GM12873 (cell line): ENCODE results near the gene CKLF.

Experiments
- TF ChIP-seq, protein P1 (sequence below): IDR thresholded peaks from 2 replicates; pipeline ENCODE4 v1.5.1; 2012; ENCODE audit warnings: low read depth, mild to moderate bottlenecking, moderate library complexity, low read length, control low read depth; ENCODE audit not compliant: insufficient read depth; ENCODE audit errors: missing control alignments

The CKLF gene

DNA sequence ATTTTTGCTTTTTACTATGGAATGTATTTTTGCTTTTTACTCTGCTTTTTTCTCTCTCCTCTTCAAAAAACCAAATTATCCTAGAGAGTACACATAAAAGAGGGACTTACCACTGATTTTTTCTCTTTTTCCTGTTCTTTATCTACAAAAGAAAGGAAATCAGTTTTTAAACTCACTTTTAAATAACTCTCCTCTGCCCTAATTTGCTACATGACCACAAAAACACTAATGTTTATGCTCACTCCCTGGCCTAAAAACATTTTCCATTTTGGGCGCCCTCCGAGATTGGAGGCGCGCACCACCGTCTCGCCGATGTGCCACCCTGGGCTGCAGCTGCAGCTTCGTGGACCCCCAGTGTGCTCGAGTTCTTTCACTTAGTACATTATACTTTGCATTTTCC is 3.5 kb upstream of the CKLF start:
- TF ChIP-seq, protein P1, sequence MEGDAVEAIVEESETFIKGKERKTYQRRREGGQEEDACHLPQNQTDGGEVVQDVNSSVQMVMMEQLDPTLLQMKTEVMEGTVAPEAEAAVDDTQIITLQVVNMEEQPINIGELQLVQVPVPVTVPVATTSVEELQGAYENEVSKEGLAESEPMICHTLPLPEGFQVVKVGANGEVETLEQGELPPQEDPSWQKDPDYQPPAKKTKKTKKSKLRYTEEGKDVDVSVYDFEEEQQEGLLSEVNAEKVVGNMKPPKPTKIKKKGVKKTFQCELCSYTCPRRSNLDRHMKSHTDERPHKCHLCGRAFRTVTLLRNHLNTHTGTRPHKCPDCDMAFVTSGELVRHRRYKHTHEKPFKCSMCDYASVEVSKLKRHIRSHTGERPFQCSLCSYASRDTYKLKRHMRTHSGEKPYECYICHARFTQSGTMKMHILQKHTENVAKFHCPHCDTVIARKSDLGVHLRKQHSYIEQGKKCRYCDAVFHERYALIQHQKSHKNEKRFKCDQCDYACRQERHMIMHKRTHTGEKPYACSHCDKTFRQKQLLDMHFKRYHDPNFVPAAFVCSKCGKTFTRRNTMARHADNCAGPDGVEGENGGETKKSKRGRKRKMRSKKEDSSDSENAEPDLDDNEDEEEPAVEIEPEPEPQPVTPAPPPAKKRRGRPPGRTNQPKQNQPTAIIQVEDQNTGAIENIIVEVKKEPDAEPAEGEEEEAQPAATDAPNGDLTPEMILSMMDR = no peak

DNA sequence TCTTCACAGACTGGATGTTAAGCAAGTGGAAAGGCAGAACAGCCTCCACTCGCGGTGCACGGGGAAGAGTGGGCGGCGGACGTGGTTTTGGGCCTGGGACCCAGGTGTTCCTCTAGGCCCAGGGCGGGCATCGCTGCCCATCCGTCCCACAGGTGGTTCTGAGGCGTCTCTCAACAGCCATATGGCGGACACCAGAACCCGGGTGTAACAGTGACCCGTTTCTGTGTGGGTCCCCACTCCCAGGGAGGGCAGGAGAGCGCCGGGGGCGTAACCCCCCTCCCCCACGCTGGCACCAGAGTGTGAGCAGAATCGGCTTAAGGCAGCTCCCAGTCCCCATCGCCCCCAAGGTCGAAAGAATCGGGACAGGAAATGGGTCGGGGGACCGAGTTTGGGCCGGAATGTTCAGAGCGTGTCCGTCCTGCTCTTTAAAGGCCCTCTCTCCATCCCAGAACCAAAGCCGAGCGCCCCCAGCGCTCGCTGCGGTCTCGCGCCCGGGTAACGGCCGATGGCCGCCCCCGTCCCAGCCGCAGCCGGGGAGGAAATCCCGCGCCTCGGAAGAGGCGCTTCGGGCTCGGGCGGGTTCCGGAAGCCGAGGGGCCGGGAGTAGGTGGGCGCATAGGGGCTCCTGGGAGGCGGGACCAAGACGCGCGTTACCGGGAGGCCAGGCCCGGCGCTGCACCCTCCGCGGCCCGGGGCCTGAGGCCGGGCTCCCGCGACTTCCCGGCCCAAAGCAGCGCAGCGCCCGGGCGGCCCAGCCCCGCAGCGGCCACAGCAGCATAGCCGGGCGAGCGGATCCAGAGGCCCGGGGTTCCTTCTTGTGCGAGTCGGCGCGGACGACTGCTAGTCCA is 2.9 kb upstream of the CKLF start, which contains the start of gene TK2:
TK2 (minus strand) TSS at position 839 of the 848 bp plus-strand sequence; CDS start at position 778, 61 bp downstream.
- TF ChIP-seq, protein P1 = peak; percentile 31

DNA sequence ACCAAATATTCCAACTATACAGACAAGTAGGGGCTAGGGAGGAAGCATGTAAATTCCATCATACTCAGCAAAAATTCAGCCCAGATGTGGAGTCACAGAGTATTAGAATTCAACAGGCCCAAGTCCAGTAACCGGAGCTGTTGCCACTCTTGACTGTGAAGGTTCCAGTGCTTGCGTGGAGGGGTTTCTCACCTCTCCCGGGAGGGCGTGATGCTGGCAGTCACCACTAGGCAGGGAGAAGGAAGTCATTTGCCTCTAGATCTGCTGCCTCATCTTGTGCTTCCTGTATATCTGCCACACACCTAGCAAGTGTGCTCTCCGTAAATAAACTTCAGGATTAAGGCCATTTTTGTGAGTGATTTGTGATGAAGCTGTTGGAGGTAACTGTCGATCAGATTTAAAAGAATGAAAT is 1.0 kb upstream of the CKLF start:
- TF ChIP-seq, protein P1 = peak; percentile 61

DNA sequence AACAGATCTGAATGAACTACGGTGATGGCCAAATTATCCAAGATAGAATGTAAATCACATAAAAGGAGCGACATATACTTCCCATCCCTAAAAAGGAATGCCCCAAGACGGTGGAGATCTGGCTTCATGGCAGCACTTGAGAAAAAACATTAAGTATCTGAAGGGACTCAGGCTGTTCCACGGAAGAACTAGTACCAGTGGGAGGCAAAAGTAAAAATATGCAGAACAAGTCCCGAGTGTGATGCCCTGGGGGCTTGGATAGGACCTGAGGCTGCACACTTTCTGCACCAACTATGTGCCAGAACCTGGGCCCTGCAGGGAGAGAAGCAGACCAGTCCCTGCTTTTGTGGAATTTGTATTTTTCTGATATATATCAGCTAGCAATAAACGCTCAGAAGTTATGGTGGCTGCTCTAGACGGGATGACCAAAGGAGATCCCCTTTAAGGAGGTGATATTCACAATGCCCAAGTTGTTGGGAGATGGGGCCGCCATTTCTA is 539 bp upstream of the CKLF start:
- TF ChIP-seq, protein P1 = no peak

DNA sequence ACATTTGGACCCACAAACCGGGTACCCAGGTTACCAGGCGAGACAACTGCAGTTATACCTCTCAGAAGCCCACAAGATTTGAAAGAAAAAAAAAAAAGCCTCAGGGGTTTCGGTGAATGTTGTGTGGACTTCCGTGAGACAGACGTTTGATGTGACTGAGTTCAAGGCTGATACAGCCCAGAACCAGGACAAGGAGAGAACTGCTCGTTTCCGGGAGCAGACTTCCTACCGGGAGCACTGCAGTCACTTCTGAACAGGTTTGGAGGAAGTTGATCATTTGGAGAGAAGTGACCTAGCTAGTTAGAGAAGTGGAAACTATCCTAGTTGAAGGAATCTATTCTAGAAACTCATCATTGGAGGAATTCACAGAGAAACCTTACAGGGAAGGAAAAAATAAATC is 847 bp downstream of the CKLF start:
- TF ChIP-seq, protein P1 = no peak

DNA sequence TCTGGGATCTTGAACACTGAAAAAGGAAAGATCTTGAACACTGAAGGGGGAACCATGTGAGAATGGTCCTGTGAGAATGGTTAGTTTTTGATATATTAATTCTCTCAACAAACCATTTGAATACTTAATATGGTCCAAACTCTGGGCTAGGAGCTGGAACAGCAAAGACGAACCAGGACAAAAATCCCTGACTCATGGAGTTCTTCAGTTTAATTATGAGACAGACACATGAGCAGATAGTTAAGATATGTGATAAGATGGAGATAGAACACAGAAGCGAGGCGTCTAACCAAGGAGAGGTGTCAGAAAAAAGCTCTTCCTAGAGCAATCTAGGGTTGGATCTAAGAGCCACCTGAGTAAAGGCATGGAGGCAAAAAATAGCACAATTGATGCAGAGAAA is 1.6 kb downstream of the CKLF start:
- TF ChIP-seq, protein P1 = no peak

DNA sequence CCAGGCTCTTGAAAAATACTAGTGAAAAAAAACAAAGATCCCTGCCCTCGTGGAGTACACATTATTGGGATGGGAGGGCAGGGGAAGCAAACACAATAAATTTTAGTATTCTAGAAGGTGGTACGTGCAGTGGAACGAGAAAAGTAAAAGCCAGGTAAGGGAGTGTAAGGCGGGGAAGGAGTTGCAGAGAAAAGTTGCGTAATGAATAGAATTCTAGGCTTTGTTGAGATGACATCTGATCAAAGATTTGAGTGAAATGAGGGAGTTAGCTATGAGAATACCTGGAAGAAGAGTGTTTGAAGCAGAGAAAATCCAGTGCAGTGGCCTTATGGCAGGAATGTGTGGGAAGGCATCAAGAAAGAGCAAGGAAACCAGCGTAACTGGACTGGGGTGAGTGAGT is 2.1 kb downstream of the CKLF start:
- TF ChIP-seq, protein P1 = no peak
